ENCODE measurements around the gene TLK1. TPM values are rescaled to one million over a fixed set of nuclear protein-coding genes. Genes with fewer than 3 reads are reported as not detected.
A peak's percentile ranks its signal among the peaks of the same experiment; 100 is the strongest.
"Not testable (repeated sequence)": the region's sequence is repeated elsewhere in the genome, so short reads cannot be mapped to it uniquely, and the experiment has no call there.

Gene TLK1
- total RNA-seq, 2 donors from 2014 or later, result 31.5 to 31.8 TPM

GRCh38 chr2:171173087-171173486, 12.4 kb upstream of the TLK1 start:
- DNase-seq, result no peak
- ATAC-seq, result no peak

GRCh38 chr2:171171808-171172207, 11.1 kb upstream of the TLK1 start:
- intact Hi-C loops (cut with DNase I), result no loop called here
- DNase-seq, result no peak

More at GRCh38 chr2:171173087-171173486, 12.4 kb upstream of the TLK1 start:
- intact Hi-C loops (cut with DNase I), result no loop called here

GRCh38 chr2:171169839-171170238, 9.1 kb upstream of the TLK1 start:
- intact Hi-C loops (cut with DNase I), result loop anchor here in 1 of 2 donors (10.0 kb wide), 1 partner anchor 245 kb away; no protein-coding TSS in a partner anchor
- no peak for ATAC-seq
- DNase-seq, result no peak

More at GRCh38 chr2:171171808-171172207, 11.1 kb upstream of the TLK1 start:
- no peak for ATAC-seq

GRCh38 chr2:171169333-171169732, 8.6 kb upstream of the TLK1 start:
- intact Hi-C loops (cut with DNase I), result loop anchor here in 1 of 2 donors (10.0 kb wide), 1 partner anchor 245 kb away; no protein-coding TSS in a partner anchor
- no peak for ATAC-seq
- DNase-seq, result no peak

- ATAC-seq (no peak), DNase-seq (no peak)
- intact Hi-C loops (cut with DNase I), result loop anchor here in 1 of 2 donors (10.0 kb wide), 1 partner anchor 247 kb away; no protein-coding TSS in a partner anchor
These were observed 6.8 kb upstream of the TLK1 start for GRCh38 chr2:171167352-171167997.

- intact Hi-C loops (cut with DNase I), result loop anchor here in 1 of 2 donors (10.0 kb wide), 1 partner anchor 248 kb away; no protein-coding TSS in a partner anchor
- no peak for DNase-seq
- peak in 1 of 2 donors; percentile 65 for ATAC-seq
These were observed 5.8 kb upstream of the TLK1 start for GRCh38 chr2:171166328-171166983.

GRCh38 chr2:171165967-171166327, 5.3 kb upstream of the TLK1 start:
- intact Hi-C loops (cut with DNase I), result loop anchor here in 1 of 2 donors (10.0 kb wide), 1 partner anchor 249 kb away; no protein-coding TSS in a partner anchor
- DNase-seq, result no peak
- no peak for ATAC-seq

GRCh38 chr2:171163261-171163660, 2.6 kb upstream of the TLK1 start:
- ATAC-seq (no peak), DNase-seq (no peak)
- intact Hi-C loops (cut with DNase I), result loop anchor here in 1 of 2 donors (5.0 to 10.0 kb wide), 2 partner anchors 191 to 252 kb away; no protein-coding TSS in a partner anchor

GRCh38 chr2:171162522-171163197, 2.0 kb upstream of the TLK1 start:
- intact Hi-C loops (cut with DNase I), result loop anchor here in 1 of 2 donors (5.0 to 10.0 kb wide), 2 partner anchors 190 to 252 kb away; no protein-coding TSS in a partner anchor
- not testable (repeated sequence) for DNase-seq, ATAC-seq

GRCh38 chr2:171160956-171161740, 455 bp upstream of the TLK1 start:
- ATAC-seq, result peak; percentile 73 to 74
- DNase-seq, result peak; percentile 77
- intact Hi-C loops (cut with DNase I), result loop anchor here in 1 of 2 donors (5.0 to 10.0 kb wide), 2 partner anchors 189 to 254 kb away; no protein-coding TSS in a partner anchor

- peak; percentile 48 to 66 for ATAC-seq
- DNase-seq, result peak; percentile 56
These were observed 1.1 kb downstream of the TLK1 start for GRCh38 chr2:171159372-171160118.

GRCh38 chr2:171158790-171159371, 1.8 kb downstream of the TLK1 start:
- DNase-seq, result no peak
- ATAC-seq, result no peak
- intact Hi-C loops (cut with DNase I), result loop anchor here in 1 of 2 donors (10.0 kb wide), 1 partner anchor 74 kb away; no protein-coding TSS in a partner anchor

More at GRCh38 chr2:171159372-171160118, 1.1 kb downstream of the TLK1 start:
- intact Hi-C loops (cut with DNase I), result loop anchor here in 1 of 2 donors (5.0 to 10.0 kb wide), 3 partner anchors 75 to 255 kb away; no protein-coding TSS in a partner anchor

GRCh38 chr2:171158036-171158789, 2.5 kb downstream of the TLK1 start:
- intact Hi-C loops (cut with DNase I), result loop anchor here in 1 of 2 donors (10.0 kb wide), 1 partner anchor 73 kb away; no protein-coding TSS in a partner anchor
- DNase-seq (no peak), ATAC-seq (no peak)

GRCh38 chr2:171157109-171157500, 3.6 kb downstream of the TLK1 start:
- ATAC-seq (no peak), DNase-seq (no peak)
- intact Hi-C loops (cut with DNase I), result loop anchor here in 1 of 2 donors (10.0 kb wide), 1 partner anchor 72 kb away; no protein-coding TSS in a partner anchor

- intact Hi-C loops (cut with DNase I), result loop anchor here in 1 of 2 donors (10.0 kb wide), 1 partner anchor 70 kb away; no protein-coding TSS in a partner anchor
- ATAC-seq, result no peak
These were observed 6.3 kb downstream of the TLK1 start for GRCh38 chr2:171154348-171154747.

GRCh38 chr2:171150694-171151285, 9.9 kb downstream of the TLK1 start:
- intact Hi-C loops (cut with DNase I), result loop anchor here in 1 of 2 donors (10.0 kb wide), 1 partner anchor 66 kb away; no protein-coding TSS in a partner anchor
- DNase-seq (no peak), ATAC-seq (no peak)

More at GRCh38 chr2:171154348-171154747, 6.3 kb downstream of the TLK1 start:
- no peak for DNase-seq
